WTC11 (cell line): Measurements from ENCODE around the gene GALNT18. TPM values are rescaled to one million over a fixed set of nuclear protein-coding genes. Genes with fewer than 3 reads are reported as not detected.

Experiments used
- ATAC-seq: fragments of 200-7000 bp; cut with Tn5 transposase; 2 replicates; pipeline ENCODE4 v1.10.0; 2021; ENCODE audit warnings: mild to moderate bottlenecking, moderate library complexity
- CTCF ChIA-PET: fragments of 300-600 bp; sonication (Branson Sonifier 250); formaldehyde crosslinking; loops from one replicate; lab custom pipeline; 2021; ENCODE audit warnings: antibody characterized with exemption; lab: Charles Lee
- POLR2A ChIA-PET: fragments of 350-600 bp; sonication (Branson Sonifier 250); formaldehyde crosslinking; loops from one replicate; lab custom pipeline; 2021; ENCODE audit warnings: antibody characterized with exemption; lab: Charles Lee
- DNase-seq: peaks from one replicate; pipeline ENCODE4 v3.0.0; 2021; ENCODE audit warnings: low spot score
- H3K27ac Mint-ChIP-seq: 2 replicates; pipeline ENCODE4 v1.8.0; 2021; ENCODE audit warnings: mixed read lengths
- H3K27me3 Mint-ChIP-seq: 2 replicates; pipeline ENCODE4 v1.8.0; 2021; ENCODE audit warnings: low read depth, mild to moderate bottlenecking, moderate library complexity, mixed read lengths
- H3K36me3 Mint-ChIP-seq: 2 replicates; pipeline ENCODE4 v1.8.0; 2021; ENCODE audit warnings: mixed read lengths
- H3K4me1 Mint-ChIP-seq: 2 replicates; pipeline ENCODE4 v1.8.0; 2022; ENCODE audit warnings: mixed read lengths
- H3K4me3 Mint-ChIP-seq: 2 replicates; pipeline ENCODE4 v1.8.0; 2021; ENCODE audit warnings: mild to moderate bottlenecking, moderate library complexity, mixed read lengths
- H3K9me3 Mint-ChIP-seq: 2 replicates; pipeline ENCODE4 v1.8.0; 2021; ENCODE audit warnings: mixed read lengths
- ELF4 ChIP-seq: sonication (generic); formaldehyde crosslinking; IDR thresholded peaks from 2 replicates; pipeline ENCODE4 v1.8.1; 2022; ENCODE audit warnings: low read depth, mild to moderate bottlenecking, moderate library complexity, missing genetic modification reagents
- GRHL2 ChIP-seq: fragments of 250-450 bp; sonication (Bioruptor Pico); IDR thresholded peaks from 2 replicates; pipeline ENCODE4 v1.8.0; 2022; ENCODE audit warnings: mild to moderate bottlenecking, moderate library complexity; ENCODE audit not compliant: insufficient replicate concordance, severe bottlenecking
- IRF1 ChIP-seq: sonication (generic); formaldehyde crosslinking; IDR thresholded peaks from 2 replicates; pipeline ENCODE4 v1.8.0; 2023; ENCODE audit warnings: missing genetic modification reagents
- JUN ChIP-seq: sonication (generic); formaldehyde crosslinking; IDR thresholded peaks from 2 replicates; pipeline ENCODE4 v1.8.0; 2023; ENCODE audit warnings: mild to moderate bottlenecking, missing genetic modification reagents
- MYBL2 ChIP-seq: sonication (generic); formaldehyde crosslinking; IDR thresholded peaks from 2 replicates; pipeline ENCODE4 v1.8.1; 2023; ENCODE audit warnings: mild to moderate bottlenecking, moderate library complexity, missing genetic modification reagents
- NFE2L1 ChIP-seq: sonication (generic); formaldehyde crosslinking; IDR thresholded peaks from 2 replicates; pipeline ENCODE4 v1.8.1; 2023; ENCODE audit warnings: missing genetic modification reagents
- OVOL2 ChIP-seq: fragments of 250-450 bp; sonication (Bioruptor Pico); IDR thresholded peaks from 2 replicates; pipeline ENCODE4 v1.9.0; 2021; ENCODE audit warnings: mild to moderate bottlenecking, borderline replicate concordance
- PRRX2 ChIP-seq: fragments of 250-450 bp; sonication (Bioruptor Pico); IDR thresholded peaks from 2 replicates; pipeline ENCODE4 v1.8.0; 2021; ENCODE audit warnings: mild to moderate bottlenecking
- RELA ChIP-seq: sonication (generic); formaldehyde crosslinking; IDR thresholded peaks from 2 replicates; pipeline ENCODE4 v1.8.1; 2022; ENCODE audit warnings: missing genetic modification reagents, mild to moderate bottlenecking, borderline replicate concordance
- ZBTB21 ChIP-seq: sonication (generic); formaldehyde crosslinking; IDR thresholded peaks from 2 replicates; pipeline ENCODE4 v1.8.1; 2023; ENCODE audit warnings: mild to moderate bottlenecking, missing genetic modification reagents, borderline replicate concordance
- ZMAT4 ChIP-seq: fragments of 250-450 bp; sonication (Bioruptor Pico); IDR thresholded peaks from 2 replicates; pipeline ENCODE4 v1.9.0; 2021; ENCODE audit warnings: mild to moderate bottlenecking
- ZNF138 ChIP-seq: sonication (generic); formaldehyde crosslinking; conservative IDR thresholded peaks from 2 replicates; pipeline ENCODE4 v1.8.1; 2022; ENCODE audit warnings: mild to moderate bottlenecking, moderate library complexity, missing genetic modification reagents
- ZNF232 ChIP-seq: sonication (generic); formaldehyde crosslinking; IDR thresholded peaks from 2 replicates; pipeline ENCODE4 v1.8.0; 2022; ENCODE audit warnings: mild to moderate bottlenecking, missing genetic modification reagents
- ZNF263 ChIP-seq: sonication (generic); formaldehyde crosslinking; IDR thresholded peaks from 2 replicates; pipeline ENCODE4 v1.8.1; 2022; ENCODE audit warnings: low read depth, mild to moderate bottlenecking, moderate library complexity, missing genetic modification reagents
- ZNF281 ChIP-seq: sonication (generic); formaldehyde crosslinking; IDR thresholded peaks from 2 replicates; pipeline ENCODE4 v1.8.0; 2023; ENCODE audit warnings: mild to moderate bottlenecking, missing genetic modification reagents
- ZSCAN18 ChIP-seq: fragments of 250-450 bp; sonication (Bioruptor Pico); IDR thresholded peaks from 2 replicates; pipeline ENCODE4 v2.1.2; 2022; ENCODE audit warnings: mild to moderate bottlenecking, moderate library complexity
- total RNA-seq: library from RNA; stranded (reverse); gene quantifications from 3 replicates; pipeline ENCODE4 v1.2.3, GENCODE V29; 2021
- TF ChIP-seq, protein P1 (sequence below): sonication (generic); formaldehyde crosslinking; conservative IDR thresholded peaks from 2 replicates; pipeline ENCODE4 v1.8.1; 2022; ENCODE audit warnings: mild to moderate bottlenecking, missing genetic modification reagents
- TF ChIP-seq, protein P2 (sequence below): sonication (generic); formaldehyde crosslinking; IDR thresholded peaks from 2 replicates; pipeline ENCODE4 v1.8.1; 2023; ENCODE audit warnings: mild to moderate bottlenecking, missing genetic modification reagents, moderate library complexity
- TF ChIP-seq, protein P3 (sequence below): sonication (generic); formaldehyde crosslinking; IDR thresholded peaks from 2 replicates; pipeline ENCODE4 v1.8.1; 2023; ENCODE audit warnings: mild to moderate bottlenecking, missing genetic modification reagents

Gene GALNT18
- total RNA-seq, 1 experiment from 2014 or later = 5.0 TPM

- Mint-ChIP-seq H3K27ac (no peak overlapping the region), H3K4me1 (peaks cover 28% of the 10 kb centered on the region), H3K36me3 (no peaks in the 10 kb centered on the region), H3K4me3 (no peak overlapping the region), H3K9me3 (no peaks in the 10 kb centered on the region), H3K27me3 (no peaks in the 10 kb centered on the region)
- no peak for TF ChIP-seq ELF4 (CRISPR knock-in tag)
- TF ChIP-seq JUN (CRISPR knock-in tag) = no peak
- no peak for TF ChIP-seq ZSCAN18
- TF ChIP-seq OVOL2 (CRISPR knock-in tag) = no peak
- no peak for TF ChIP-seq GRHL2 (CRISPR knock-in tag)
- no peak for TF ChIP-seq RELA (CRISPR knock-in tag)
- TF ChIP-seq IRF1 = no peak
- TF ChIP-seq ZNF232 (CRISPR knock-in tag) = no peak
- no peak for TF ChIP-seq ZNF138 (CRISPR knock-in tag)
- TF ChIP-seq PRRX2 (CRISPR knock-in tag) = no peak
- no peak for TF ChIP-seq ZNF263
- TF ChIP-seq, protein P1, sequence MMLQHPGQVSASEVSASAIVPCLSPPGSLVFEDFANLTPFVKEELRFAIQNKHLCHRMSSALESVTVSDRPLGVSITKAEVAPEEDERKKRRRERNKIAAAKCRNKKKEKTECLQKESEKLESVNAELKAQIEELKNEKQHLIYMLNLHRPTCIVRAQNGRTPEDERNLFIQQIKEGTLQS (CRISPR knock-in tag) = no peak
- TF ChIP-seq, protein P2, sequence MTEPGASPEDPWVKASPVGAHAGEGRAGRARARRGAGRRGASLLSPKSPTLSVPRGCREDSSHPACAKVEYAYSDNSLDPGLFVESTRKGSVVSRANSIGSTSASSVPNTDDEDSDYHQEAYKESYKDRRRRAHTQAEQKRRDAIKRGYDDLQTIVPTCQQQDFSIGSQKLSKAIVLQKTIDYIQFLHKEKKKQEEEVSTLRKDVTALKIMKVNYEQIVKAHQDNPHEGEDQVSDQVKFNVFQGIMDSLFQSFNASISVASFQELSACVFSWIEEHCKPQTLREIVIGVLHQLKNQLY = no peak
- TF ChIP-seq ZBTB21 (CRISPR knock-in tag) = no peak
- no peak for TF ChIP-seq ZNF281 (CRISPR knock-in tag)
- TF ChIP-seq MYBL2 (CRISPR knock-in tag) = no peak
- TF ChIP-seq ZMAT4 (CRISPR knock-in tag) = no peak
- ATAC-seq (no peak), DNase-seq (no peak)
- ChIA-PET POLR2A (no interaction called here), CTCF (no interaction called here)
Observed at GRCh38 chr11:11512090-11512489, 109.7 kb downstream of the GALNT18 start.

DNA sequence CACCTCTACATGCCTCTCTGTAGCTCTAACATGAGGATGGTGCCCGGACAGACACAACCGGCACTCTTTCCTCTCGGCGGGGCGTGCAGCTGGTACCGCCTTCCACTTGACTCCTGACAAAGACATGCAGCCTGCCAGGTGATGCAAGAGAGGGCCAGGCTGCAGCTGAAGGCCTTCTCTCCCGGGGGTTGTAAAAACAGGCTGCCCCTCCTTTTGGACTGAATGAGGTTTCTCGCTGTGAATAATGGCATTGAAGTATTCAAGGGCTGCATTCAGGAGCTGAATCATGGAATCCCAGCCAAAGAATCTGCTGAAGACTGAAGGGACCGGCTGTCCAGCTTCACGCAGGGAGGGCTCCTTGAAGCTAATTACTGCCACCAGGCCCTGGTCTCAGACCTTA lies 110.9 kb downstream of the GALNT18 start:
- no peaks in the 10 kb centered on the region for H3K9me3 Mint-ChIP-seq
- peak; percentile 66 for ATAC-seq
- H3K27me3 Mint-ChIP-seq = no peaks in the 10 kb centered on the region
- POLR2A ChIA-PET = no interaction called here
- no peak overlapping the region for H3K27ac Mint-ChIP-seq
- TF ChIP-seq, protein P2 = no peak
- no peak for TF ChIP-seq NFE2L1
- TF ChIP-seq, protein P3, sequence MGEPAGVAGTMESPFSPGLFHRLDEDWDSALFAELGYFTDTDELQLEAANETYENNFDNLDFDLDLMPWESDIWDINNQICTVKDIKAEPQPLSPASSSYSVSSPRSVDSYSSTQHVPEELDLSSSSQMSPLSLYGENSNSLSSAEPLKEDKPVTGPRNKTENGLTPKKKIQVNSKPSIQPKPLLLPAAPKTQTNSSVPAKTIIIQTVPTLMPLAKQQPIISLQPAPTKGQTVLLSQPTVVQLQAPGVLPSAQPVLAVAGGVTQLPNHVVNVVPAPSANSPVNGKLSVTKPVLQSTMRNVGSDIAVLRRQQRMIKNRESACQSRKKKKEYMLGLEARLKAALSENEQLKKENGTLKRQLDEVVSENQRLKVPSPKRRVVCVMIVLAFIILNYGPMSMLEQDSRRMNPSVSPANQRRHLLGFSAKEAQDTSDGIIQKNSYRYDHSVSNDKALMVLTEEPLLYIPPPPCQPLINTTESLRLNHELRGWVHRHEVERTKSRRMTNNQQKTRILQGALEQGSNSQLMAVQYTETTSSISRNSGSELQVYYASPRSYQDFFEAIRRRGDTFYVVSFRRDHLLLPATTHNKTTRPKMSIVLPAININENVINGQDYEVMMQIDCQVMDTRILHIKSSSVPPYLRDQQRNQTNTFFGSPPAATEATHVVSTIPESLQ = no peak
- no peak for DNase-seq
- H3K36me3 Mint-ChIP-seq = no peaks in the 10 kb centered on the region
- CTCF ChIA-PET = interaction anchor here (0.9 to 1.6 kb wide), 5 partner anchors 8 to 483 kb away, joined by 3 to 4 read pairs (median 3); no protein-coding TSS in a partner anchor
- no peak overlapping the region for H3K4me3 Mint-ChIP-seq
- peaks cover 28% of the 10 kb centered on the region for H3K4me1 Mint-ChIP-seq
